Right atrium auricular region (tissue), 2 donors: Measurements from ENCODE around the gene TEKT1. TPM values are rescaled to one million over a fixed set of nuclear protein-coding genes. Genes with fewer than 3 reads are reported as not detected.
"Not testable (repeated sequence)": the region's sequence is repeated elsewhere in the genome, so short reads cannot be mapped to it uniquely, and the experiment has no call there.

Source experiments
- DNase-seq: peaks from one replicate; pipeline ENCODE4 v3.0.0-alpha.2; 2019; ENCODE audit warnings: low spot score
- H3K27ac ChIP-seq, 2 donors: fragments of 200-600 bp; sonication (generic); 1 replicate in 1 of 2; 2 replicates in 1 of 2; pipeline ENCODE4 v1.5.1; 2016 to 2019
- H3K27me3 ChIP-seq, 2 donors: fragments of 200-600 bp; sonication (generic); one replicate each; pipeline versions ENCODE4 v1.5.1 to v1.6.0; 2017 to 2019
- H3K36me3 ChIP-seq: fragments of 200-600 bp; sonication (generic); one replicate; pipeline ENCODE4 v1.5.1; 2016
- H3K4me1 ChIP-seq, 2 donors: fragments of 200-600 bp; sonication (generic); one replicate each; pipeline versions ENCODE4 v1.5.1 to v1.6.0; 2017 to 2019
- H3K4me3 ChIP-seq, 2 donors: fragments of 200-600 bp; sonication (generic); 1 replicate in 1 of 2; 2 replicates in 1 of 2; pipeline ENCODE4 v1.5.1; 2017 to 2019; ENCODE audit warnings: mild to moderate bottlenecking in 1 of 2, moderate library complexity in 1 of 2
- H3K9me3 ChIP-seq, 2 donors: fragments of 200-600 bp; sonication (generic); one replicate each; pipeline ENCODE4 v1.5.1; 2019
- CTCF ChIP-seq, 2 donors: fragments of 200-600 bp; sonication (generic); IDR thresholded peaks; one replicate each; pipeline ENCODE4 v1.5.1; 2019; ENCODE audit warnings: antibody characterized with exemption in 2 of 2
- total RNA-seq, 2 donors: library from RNA; depleted of rRNA; stranded (reverse); fragments of >200 nt; gene quantifications; one replicate each; pipeline ENCODE4 v1.1.0, GENCODE V29; 2016

TEKT1 gene
- not detected for total RNA-seq

- Histone ChIP-seq H3K9me3 (no peaks in the 10 kb centered on the region), H3K4me1 (peaks cover 0 to 11% of the 10 kb centered on the region in 2 donors), H3K27me3 (no peaks in the 10 kb centered on the region), H3K4me3 (peak within 1 kb of the TSS in 1 of 2 donors; percentile 40), H3K27ac (no peak within 1 kb of the TSS), H3K36me3 (no peaks in the 10 kb centered on the region)
- peak; percentile 74 for DNase-seq
- no peak for TF ChIP-seq CTCF (IDR thresholded peaks at IDR 0.05)
Observed at GRCh38 chr17:6831661-6832263, at the start of gene TEKT1. Gene TEKT1, minus strand, starts transcription at chr17:6831729. Its CDS starts 1,353 bp downstream, at chr17:6830376.

GRCh38 chr17:6879221-6879975 lies 47.9 kb upstream of the TEKT1 start:
- not testable (repeated sequence) for H3K4me3 ChIP-seq, H3K36me3 ChIP-seq, H3K27me3 ChIP-seq, DNase-seq, H3K4me1 ChIP-seq, H3K27ac ChIP-seq
- H3K9me3 ChIP-seq, result peaks cover 0 to 20% of the 10 kb centered on the region in 2 donors

GRCh38 chr17:6875276-6875675 lies 43.7 kb upstream of the TEKT1 start:
- DNase-seq, H3K9me3 ChIP-seq, H3K36me3 ChIP-seq, H3K27ac ChIP-seq, H3K27me3 ChIP-seq, H3K4me3 ChIP-seq, H3K4me1 ChIP-seq: not testable (repeated sequence)

GRCh38 chr17:6872936-6873335 lies 41.4 kb upstream of the TEKT1 start:
- H3K27me3 ChIP-seq, result no peaks in the 10 kb centered on the region
- no peak for TF ChIP-seq CTCF (IDR thresholded peaks at IDR 0.05)

GRCh38 chr17:6870841-6871240 lies 39.3 kb upstream of the TEKT1 start:
- no peak for TF ChIP-seq CTCF (IDR thresholded peaks at IDR 0.05)

More at GRCh38 chr17:6872936-6873335, 41.4 kb upstream of the TEKT1 start:
- Histone ChIP-seq H3K4me1 (no peaks in the 10 kb centered on the region), H3K4me3 (no peak overlapping the region), H3K27ac (no peak overlapping the region), H3K9me3 (no peaks in the 10 kb centered on the region), H3K36me3 (no peaks in the 10 kb centered on the region)
- DNase-seq, result no peak

GRCh38 chr17:6868582-6868981 lies 37.1 kb upstream of the TEKT1 start:
- DNase-seq, result no peak
- H3K27ac ChIP-seq, result no peak overlapping the region
- H3K36me3 ChIP-seq, result no peaks in the 10 kb centered on the region
- no peak overlapping the region for H3K4me3 ChIP-seq
- no peaks in the 10 kb centered on the region for H3K27me3 ChIP-seq
- TF ChIP-seq CTCF (IDR thresholded peaks at IDR 0.05), result no peak
- H3K9me3 ChIP-seq, result no peaks in the 10 kb centered on the region
- H3K4me1 ChIP-seq, result no peaks in the 10 kb centered on the region

More at GRCh38 chr17:6870841-6871240, 39.3 kb upstream of the TEKT1 start:
- no peaks in the 10 kb centered on the region for H3K27me3 ChIP-seq
- no peak for DNase-seq
- no peaks in the 10 kb centered on the region for H3K4me1 ChIP-seq
- H3K9me3 ChIP-seq, result no peaks in the 10 kb centered on the region
- no peak overlapping the region for H3K4me3 ChIP-seq
- H3K27ac ChIP-seq, result no peak overlapping the region
- no peaks in the 10 kb centered on the region for H3K36me3 ChIP-seq
